ENCODE data around the gene TNFRSF8. TPM values are rescaled to one million over a fixed set of nuclear protein-coding genes. Genes with fewer than 3 reads are reported as not detected.

Gene TNFRSF8
- polyA plus RNA-seq, 1 donor (not counting 4 experiments of a cell fraction or from before 2014, with no cell fraction given), result 0.03 TPM

- TF ChIP-seq EZH2 (IDR thresholded peaks at IDR 0.05; ENCODE audit: low read length), result no peak
- TF ChIP-seq CTCF (optimal IDR thresholded peaks at IDR 0.05 in 1 of 3, IDR thresholded peaks at IDR 0.05 in 1 of 3, conservative IDR thresholded peaks at IDR 0.05 in 1 of 3; ENCODE audit: extremely low read depth in 1 of 3, insufficient read depth in 2 of 3, low read length in 3 of 3), result no peak
- dilution Hi-C loops (cut with MboI; ENCODE audit: extremely low pct_ligation_motif_present, low sequenced_read_pairs), result no loop called here
- no peaks in the 10 kb centered on the region for H3K36me3 ChIP-seq (ENCODE audit: control insufficient read depth in 2 of 2, extremely low read depth in 1 of 2, insufficient read depth in 2 of 2, low read length in 2 of 2)
- H3K4me3 ChIP-seq (ENCODE audit: control insufficient read depth in 2 of 3, extremely low read depth in 1 of 3, insufficient read depth in 2 of 3, low read depth in 1 of 3, low read length in 3 of 3), result no peak overlapping the region
- no peaks in the 10 kb centered on the region for H3K79me2 ChIP-seq (ENCODE audit: control insufficient read depth, insufficient read depth, low read length)
- FAIRE-seq (no peak), DNase-seq (ENCODE audit: low read depth, low spot score) (no peak)
- no peak overlapping the region for H3K4me2 ChIP-seq (ENCODE audit: control insufficient read depth, extremely low read depth, insufficient read depth, low read depth, low read length)
- H4K20me1 ChIP-seq (ENCODE audit: control insufficient read depth, extremely low read depth, insufficient read depth, low read length), result no peaks in the 10 kb centered on the region
- H3K9me1 ChIP-seq (ENCODE audit: control insufficient read depth, extremely low read depth, insufficient read depth, low read length), result no peaks in the 10 kb centered on the region
- no peak overlapping the region for H3K27ac ChIP-seq (ENCODE audit: control insufficient read depth, insufficient read depth, low read length)
- H3K9me3 ChIP-seq (ENCODE audit: control insufficient read depth, low read depth, low read length), result no peaks in the 10 kb centered on the region
- no peak overlapping the region for H2AFZ ChIP-seq (ENCODE audit: control insufficient read depth, low read length)
- no peak overlapping the region for H3K9ac ChIP-seq (ENCODE audit: control insufficient read depth, extremely low read depth, insufficient read depth, low read length)
- peaks cover 9% of the 10 kb centered on the region for H3K27me3 ChIP-seq (ENCODE audit: control insufficient read depth, extremely low read depth, insufficient read depth, low read length)
- H3K4me1 ChIP-seq (ENCODE audit: control insufficient read depth, extremely low read depth, insufficient read depth, low read length), result peaks cover 1% of the 10 kb centered on the region
These were observed 16.4 kb upstream of the TNFRSF8 start for GRCh38 chr1:12046749-12047119.

GRCh38 chr1:12047120-12047876 is 15.8 kb upstream of the TNFRSF8 start:
- no peak for FAIRE-seq
- Histone ChIP-seq H2AFZ (ENCODE audit: control insufficient read depth, low read length) (no peak overlapping the region), H3K79me2 (ENCODE audit: control insufficient read depth, insufficient read depth, low read length) (no peaks in the 10 kb centered on the region), H3K4me1 (ENCODE audit: control insufficient read depth, extremely low read depth, insufficient read depth, low read length) (peaks cover 7% of the 10 kb centered on the region), H3K27ac (ENCODE audit: control insufficient read depth, insufficient read depth, low read length) (no peak overlapping the region), H3K4me3 (ENCODE audit: control insufficient read depth in 2 of 3, extremely low read depth in 1 of 3, insufficient read depth in 2 of 3, low read depth in 1 of 3, low read length in 3 of 3) (no peak overlapping the region), H4K20me1 (ENCODE audit: control insufficient read depth, extremely low read depth, insufficient read depth, low read length) (no peaks in the 10 kb centered on the region), H3K27me3 (ENCODE audit: control insufficient read depth, extremely low read depth, insufficient read depth, low read length) (peaks cover 9% of the 10 kb centered on the region), H3K36me3 (ENCODE audit: control insufficient read depth in 2 of 2, extremely low read depth in 1 of 2, insufficient read depth in 2 of 2, low read length in 2 of 2) (no peaks in the 10 kb centered on the region), H3K9me3 (ENCODE audit: control insufficient read depth, low read depth, low read length) (no peaks in the 10 kb centered on the region), H3K9ac (ENCODE audit: control insufficient read depth, extremely low read depth, insufficient read depth, low read length) (no peak overlapping the region), H3K4me2 (ENCODE audit: control insufficient read depth, extremely low read depth, insufficient read depth, low read depth, low read length) (no peak overlapping the region), H3K9me1 (ENCODE audit: control insufficient read depth, extremely low read depth, insufficient read depth, low read length) (peaks cover 2% of the 10 kb centered on the region)
- TF ChIP-seq CTCF (optimal IDR thresholded peaks at IDR 0.05 in 1 of 3, IDR thresholded peaks at IDR 0.05 in 1 of 3, conservative IDR thresholded peaks at IDR 0.05 in 1 of 3; ENCODE audit: extremely low read depth in 1 of 3, insufficient read depth in 2 of 3, low read length in 3 of 3) (no peak), EZH2 (IDR thresholded peaks at IDR 0.05; ENCODE audit: low read length) (no peak)
- dilution Hi-C loops (cut with MboI; ENCODE audit: extremely low pct_ligation_motif_present, low sequenced_read_pairs), result no loop called here
- DNase-seq (ENCODE audit: low read depth, low spot score), result no peak

Measured in keratinocyte (primary cell).